T47D (cell line): ENCODE results near the gene SPATA18.

Source experiments
- DNase-seq, 2 experiments: peaks; one replicate each; pipeline versions ENCODE4 v3.0.0 to v3.0.0-alpha.2; 2011 to 2012; ENCODE audit warnings: low read depth in 1 of 2, low spot score in 1 of 2
- JUND ChIP-seq: IDR thresholded peaks from 2 replicates; pipeline ENCODE4 v1.6.1; 2012; ENCODE audit warnings: low read depth
- in situ Hi-C: cut with HindIII; loops from 2 replicates; pipeline ENCODE4 v1.10.0; 2016; ENCODE audit warnings: low sequenced_read_pairs, low pct_unique_long_range_greater_than_20kb

Gene SPATA18

DNA sequence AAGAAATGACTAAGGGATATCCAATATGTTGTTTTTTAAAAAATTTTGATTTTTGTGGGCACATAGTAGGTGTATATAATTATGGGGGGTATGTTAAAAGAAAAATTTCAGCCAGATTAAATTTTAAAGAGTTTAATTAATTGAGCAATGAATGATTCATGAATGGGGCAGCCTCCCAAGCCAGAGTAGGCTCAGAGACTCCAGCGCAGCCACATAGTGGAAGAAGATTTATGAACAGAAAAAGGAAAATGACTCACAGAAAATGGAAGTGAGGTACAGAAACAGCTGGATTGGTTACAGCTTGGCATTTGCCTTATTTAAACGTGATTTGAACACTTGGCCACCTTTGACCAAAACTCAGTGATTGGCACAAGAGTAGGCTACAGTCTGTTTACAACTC, 91.7 kb downstream of the SPATA18 start:
- in situ Hi-C loops: no loop called here
- DNase-seq: no peak
- no peak for TF ChIP-seq JUND

DNA sequence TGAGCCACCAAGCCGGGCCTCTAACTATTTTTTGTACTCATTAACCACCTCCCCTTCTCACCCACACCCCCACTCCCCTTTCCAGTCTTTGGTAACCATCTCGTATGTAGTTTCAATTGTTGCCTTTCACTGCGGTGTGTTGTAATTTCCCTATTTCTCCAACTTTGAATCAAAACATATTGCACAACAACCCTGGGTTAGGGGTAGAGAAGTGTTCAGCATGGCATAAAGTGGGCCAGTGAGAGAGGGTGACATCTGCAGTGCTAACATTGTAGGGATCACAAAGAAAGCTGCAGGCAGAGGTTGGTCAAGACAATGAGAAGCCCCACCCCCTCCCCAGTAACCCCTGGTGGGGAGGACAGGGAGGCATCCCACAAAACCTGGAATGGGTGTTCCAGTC, 92.7 kb downstream of the SPATA18 start:
- in situ Hi-C loops: no loop called here
- no peak for DNase-seq
- TF ChIP-seq JUND: no peak

DNA sequence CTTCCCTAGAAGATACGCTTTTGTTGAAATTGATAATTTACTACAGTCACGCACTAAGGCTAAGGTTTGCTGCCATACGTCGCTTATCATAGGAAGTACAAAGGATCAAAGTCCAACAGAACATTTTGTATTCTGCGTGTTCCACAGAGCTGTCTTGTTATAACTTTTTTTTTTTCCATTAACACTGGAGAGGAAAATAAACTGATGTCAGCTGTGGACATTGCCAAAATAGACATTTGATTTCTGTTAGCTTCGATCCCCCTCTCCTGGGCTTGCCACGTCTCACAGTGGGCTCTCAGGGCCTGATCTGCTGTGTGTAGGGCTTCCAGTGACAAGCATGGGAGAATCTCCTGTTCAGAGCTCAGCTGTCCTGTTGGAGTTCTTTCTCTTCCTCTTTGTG, 93.3 kb downstream of the SPATA18 start:
- TF ChIP-seq JUND: no peak
- in situ Hi-C loops: no loop called here
- no peak for DNase-seq
